ENCODE data around the gene ZNF561.
A peak's percentile ranks its signal among the peaks of the same experiment; 100 is the strongest.
"Not testable (repeated sequence)": the region's sequence is repeated elsewhere in the genome, so short reads cannot be mapped to it uniquely, and the experiment has no call there.

The ZNF561 gene

GRCh38 chr19:9621156-9622037 lies at the start of gene ZNF561:
ZNF561 (minus strand) TSS chr19:9621232; CDS start chr19:9619456, 1,776 bp downstream.
- DNase-seq, result peak in 54 of 56 donors; percentile 59 to 95 (median 85)

- DNase-seq, result no peak
Measured at GRCh38 chr19:9668544-9668943, 47.5 kb upstream of the ZNF561 start.

DNA sequence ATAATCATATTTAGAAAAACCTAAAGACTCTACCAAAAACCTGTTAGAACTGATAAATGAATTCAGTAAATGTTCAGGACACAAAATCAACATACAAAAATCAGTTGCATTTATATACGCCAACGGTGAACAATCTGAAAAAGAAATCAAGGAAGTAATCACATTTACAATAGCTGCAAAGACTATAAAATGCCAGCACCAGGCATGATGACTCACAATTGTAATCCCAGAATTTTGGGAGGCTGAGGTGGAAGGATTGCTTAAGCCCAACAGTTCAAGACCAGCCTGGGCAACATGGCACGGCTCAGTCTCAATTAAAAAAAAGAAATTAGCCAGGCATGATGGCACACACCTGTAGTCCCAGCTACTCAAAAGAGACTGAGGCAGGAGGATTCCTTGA lies 46.9 kb upstream of the ZNF561 start:
- DNase-seq, result no peak

DNA sequence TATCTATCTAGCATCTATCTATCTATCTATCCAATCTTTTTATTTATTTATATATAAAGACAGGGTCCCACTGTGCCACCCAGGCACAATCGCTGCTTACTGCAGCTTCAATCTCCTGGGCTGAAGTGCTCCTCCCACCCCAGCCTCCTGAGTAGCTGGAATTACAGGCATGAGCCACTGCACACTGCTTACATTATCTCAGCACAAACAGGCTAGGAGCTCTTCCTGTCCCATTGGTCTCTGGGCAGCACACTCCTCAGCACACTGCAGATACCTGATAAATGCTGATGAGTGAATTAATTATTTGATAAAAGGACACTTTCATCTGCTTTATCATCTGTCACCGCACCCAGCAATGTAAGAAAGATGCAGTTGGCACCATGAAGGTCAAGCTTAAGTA lies 37.7 kb upstream of the ZNF561 start:
- DNase-seq, result no peak

DNA sequence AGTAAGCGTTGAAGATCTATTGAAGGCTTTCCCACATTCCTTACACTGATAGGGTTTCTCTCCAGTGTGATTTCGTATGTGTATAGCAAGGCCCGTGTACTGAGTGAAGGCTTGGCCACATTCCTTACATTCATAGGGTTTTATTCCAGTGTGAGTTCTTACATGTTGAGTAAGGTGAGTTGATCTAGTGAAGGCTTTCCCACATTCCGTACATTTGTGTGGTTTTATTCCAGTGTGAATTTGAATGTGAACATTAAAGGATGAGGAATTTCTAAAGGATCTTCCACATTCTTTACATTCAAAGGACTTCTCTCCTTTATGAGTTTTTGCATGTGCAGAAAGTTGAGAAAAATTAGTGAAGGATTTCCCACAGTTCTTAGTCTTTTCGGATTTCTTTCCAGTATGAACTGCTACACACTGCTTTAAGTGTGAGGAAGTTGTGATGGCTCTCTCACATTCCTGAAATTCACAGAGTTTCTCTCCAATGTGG lies 32.1 kb upstream of the ZNF561 start:
- not testable (repeated sequence) for DNase-seq

- DNase-seq, result not testable (repeated sequence)
Measured at GRCh38 chr19:9651464-9651863, 30.4 kb upstream of the ZNF561 start.

GRCh38 chr19:9650345-9650744 lies 29.3 kb upstream of the ZNF561 start:
- no peak for DNase-seq

GRCh38 chr19:9645472-9645871 lies 24.4 kb upstream of the ZNF561 start:
- no peak for DNase-seq

GRCh38 chr19:9644472-9644871 lies 23.4 kb upstream of the ZNF561 start:
- peak in 2 of 56 donors; percentile 1 to 5 for DNase-seq

- no peak for DNase-seq
Measured at GRCh38 chr19:9641810-9642209, 20.8 kb upstream of the ZNF561 start.

GRCh38 chr19:9640956-9641355 lies 19.9 kb upstream of the ZNF561 start:
- DNase-seq, result no peak

DNA sequence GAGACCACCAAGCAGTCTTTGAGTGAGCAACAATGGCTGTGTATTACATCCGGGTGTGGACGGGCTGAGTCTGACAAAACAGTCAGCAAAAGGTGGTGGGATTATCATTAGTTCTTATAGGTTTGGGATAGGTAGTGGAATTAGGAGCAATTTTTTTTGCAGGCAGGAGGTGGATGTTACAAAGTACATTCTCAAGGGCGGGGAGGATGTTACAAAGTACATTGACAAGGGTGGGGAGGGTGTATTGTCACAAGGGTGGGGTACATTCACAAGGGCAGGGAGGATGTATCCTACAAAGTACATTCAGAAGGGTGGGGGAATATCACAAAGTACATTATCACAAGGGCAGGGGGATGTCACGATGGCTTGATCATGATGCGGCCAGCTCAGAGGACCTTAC lies 15.0 kb upstream of the ZNF561 start:
- no peak for DNase-seq

- DNase-seq, result no peak
Measured at GRCh38 chr19:9627856-9628255, 6.8 kb upstream of the ZNF561 start.

GRCh38 chr19:9622531-9622930 lies 1.5 kb upstream of the ZNF561 start:
- no peak for DNase-seq

GRCh38 chr19:9620842-9621155 lies 233 bp downstream of the ZNF561 start:
- peak in 2 of 56 donors; percentile 8 to 24 for DNase-seq

DNA sequence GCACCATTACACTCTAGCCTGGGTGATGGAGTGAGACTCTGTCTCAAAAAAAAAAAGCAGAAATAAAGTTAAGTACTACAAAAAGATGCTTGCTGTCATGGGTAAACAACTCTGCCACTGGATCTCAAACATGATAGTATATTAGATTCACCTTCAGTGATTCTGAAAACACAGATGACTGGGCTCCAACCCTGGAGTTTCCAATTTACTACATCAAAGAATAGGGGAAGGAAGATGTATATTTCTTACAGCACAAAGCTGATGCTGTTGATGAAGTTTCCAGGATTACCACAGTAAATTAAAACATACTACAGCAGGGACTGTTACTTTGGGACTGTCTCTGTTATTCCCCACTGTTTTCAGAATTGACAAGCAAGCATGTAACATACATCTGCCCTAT lies 5.2 kb downstream of the ZNF561 start:
- no peak for DNase-seq

DNA sequence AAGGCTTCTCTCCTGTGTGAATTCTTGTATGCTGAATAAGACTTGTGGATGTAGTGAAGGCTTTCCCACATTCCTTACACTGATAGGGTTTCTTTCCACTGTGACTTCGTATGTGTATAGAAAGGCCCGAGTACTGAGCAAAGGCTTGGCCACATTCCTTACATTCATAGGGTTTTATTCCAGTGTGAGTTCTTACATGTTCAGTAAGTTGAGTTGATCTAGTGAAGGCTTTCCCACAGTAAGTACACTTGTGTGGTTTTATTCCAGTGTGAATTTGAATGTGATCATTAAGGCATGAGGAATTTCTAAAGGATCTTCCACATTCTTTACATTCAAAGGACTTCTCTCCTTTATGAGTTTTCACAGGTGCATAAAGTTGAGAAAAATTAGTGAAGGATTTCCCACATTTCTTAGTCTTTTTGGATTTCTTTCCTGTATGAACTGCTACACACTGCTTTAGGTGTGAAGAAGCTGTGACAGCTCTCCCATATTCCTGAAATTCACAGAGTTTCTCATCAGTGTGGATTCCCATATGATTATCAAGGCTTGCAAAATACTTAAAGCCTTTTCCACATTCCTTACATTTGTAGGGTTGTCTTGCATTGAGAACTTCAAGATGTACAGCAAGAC lies 10.4 kb downstream of the ZNF561 start:
- no peak for DNase-seq

DNA sequence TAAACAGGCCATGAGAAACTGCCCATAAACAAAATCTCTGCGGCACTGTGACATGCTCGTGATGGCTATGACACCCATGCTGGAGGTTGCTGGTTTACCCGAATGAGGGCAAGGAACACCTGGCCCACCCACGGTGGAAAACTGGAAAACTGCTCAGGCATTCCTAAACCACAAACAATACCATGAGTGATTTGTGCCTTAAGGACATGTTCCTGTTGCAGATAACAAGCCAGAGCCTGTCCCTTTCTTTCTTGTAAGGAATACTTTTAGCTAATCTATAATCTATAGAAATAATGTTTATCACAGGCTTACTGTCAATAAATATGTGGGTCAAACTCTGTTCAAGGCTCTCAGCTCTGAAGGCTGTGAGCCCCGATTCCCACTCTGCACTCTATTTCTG lies 12.1 kb downstream of the ZNF561 start:
- DNase-seq, result no peak

DNA sequence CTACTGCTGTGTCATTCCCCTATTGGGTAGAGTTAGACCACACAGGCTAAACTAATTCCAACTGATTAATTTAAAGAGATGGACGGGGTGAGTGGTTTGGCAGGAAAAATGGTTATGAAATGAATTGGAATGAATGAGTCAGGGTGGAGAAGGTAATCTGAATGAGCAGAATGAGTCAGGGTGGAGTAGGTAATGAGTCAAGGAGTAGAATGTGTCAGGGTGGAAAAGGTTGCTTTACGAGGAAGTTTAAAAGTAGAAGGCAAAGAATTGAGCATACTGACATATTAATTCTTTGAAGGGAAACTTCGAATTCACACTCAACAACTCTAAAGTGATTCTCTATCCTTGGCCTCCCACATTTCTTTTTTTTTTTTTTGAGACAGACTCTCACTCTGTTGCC lies 24.0 kb downstream of the ZNF561 start:
- DNase-seq, result peak in 1 of 56 donors; percentile 12

DNA sequence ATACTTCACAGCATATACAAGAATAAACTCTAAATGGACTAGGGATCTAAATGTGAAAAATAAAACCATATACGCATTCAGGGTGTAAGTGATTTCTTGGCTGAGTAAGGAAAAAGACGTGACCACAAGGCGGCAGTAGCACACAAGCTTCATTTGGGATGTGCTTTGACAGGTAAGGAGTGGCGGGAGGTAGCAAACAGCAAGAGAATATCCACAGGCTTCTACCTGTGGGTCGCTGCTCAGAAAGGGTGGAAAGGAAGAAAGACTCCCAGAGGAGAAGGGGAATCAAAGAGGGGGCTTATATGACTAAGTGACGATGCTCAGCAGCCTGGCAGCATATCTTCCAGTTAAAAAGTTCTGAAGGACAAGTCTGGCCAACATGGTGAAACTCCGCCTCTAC lies 34.3 kb downstream of the ZNF561 start:
- DNase-seq, result peak in 44 of 56 donors; percentile 0 to 69 (median 17)

GRCh38 chr19:9584073-9584833 lies 36.8 kb downstream of the ZNF561 start, which contains the start of gene ZNF121:
ZNF121 (minus strand) TSS chr19:9584504; CDS start chr19:9568097, 16,407 bp downstream.
- peak in 55 of 56 donors; percentile 14 to 90 (median 78) for DNase-seq

Data from nucleus accumbens (tissue), 56 donors.